ENCODE results near the gene PSMA3. TPM values are rescaled to one million over a fixed set of nuclear protein-coding genes. Genes with fewer than 3 reads are reported as not detected.

The PSMA3 gene
- total and polyA plus RNA-seq, 2 of the 8 experiments (the other 6 are each of a cell fraction or from before 2014, with no cell fraction given), result 285 to 507 TPM

- TF ChIP-seq CHD1 (IDR thresholded peaks at IDR 0.05; ENCODE audit: low read depth, low read length), result no peak
- TF ChIP-seq MAFK (IDR thresholded peaks at IDR 0.05; ENCODE audit: low read depth, low read length), result peak; percentile 42; the same call in 1 of the 2 replicates
- TF ChIP-seq ASH2L (IDR thresholded peaks at IDR 0.05; ENCODE audit: low read length), result peak; percentile 85
- no peak for TF ChIP-seq NANOG (IDR thresholded peaks at IDR 0.05; ENCODE audit: insufficient read depth, low read depth, low read length, poor library complexity, severe bottlenecking)
- peak; percentile 80 for TF ChIP-seq ATF3 (IDR thresholded peaks at IDR 0.05; ENCODE audit: insufficient read depth, low read depth, low read length)
- peak; percentile 23; the same call in 1 of the 2 replicates for TF ChIP-seq CREB1 (IDR thresholded peaks at IDR 0.05)
- TF ChIP-seq POLR2A (IDR thresholded peaks at IDR 0.05; ENCODE audit: control extremely low read depth in 1 of 2, low read depth in 2 of 2, low read length in 2 of 2), result peak; percentile 70 to 96; a peak in 2 of 3 replicates
- peak; percentile 92 for TF ChIP-seq TAF1 (IDR thresholded peaks at IDR 0.05; ENCODE audit: low read depth, low read length)
- TF ChIP-seq RNF2 (IDR thresholded peaks at IDR 0.05; ENCODE audit: borderline replicate concordance, low read depth, low read length, missing control alignments, poor library complexity, severe bottlenecking), result no peak
- no peak for TF ChIP-seq KDM1A (IDR thresholded peaks at IDR 0.05; ENCODE audit: borderline replicate concordance, low read length)
- peak in 1 of 2 experiments; percentile 12; a peak in 1 of 4 replicates for TF ChIP-seq SIN3A (conservative IDR thresholded peaks at IDR 0.05 in 1 of 2, IDR thresholded peaks at IDR 0.05 in 1 of 2; ENCODE audit: low read depth in 1 of 2, low read length in 2 of 2)
- peak; percentile 88 for TF ChIP-seq POLR2AphosphoS5 (IDR thresholded peaks at IDR 0.05; ENCODE audit: low read depth, low read length)
- no peak for TF ChIP-seq RBBP5 (IDR thresholded peaks at IDR 0.05; ENCODE audit: borderline replicate concordance, low read depth, low read length)
- no peak for TF ChIP-seq CEBPB (IDR thresholded peaks at IDR 0.05; ENCODE audit: low read depth, low read length)
- TF ChIP-seq BCL11A (IDR thresholded peaks at IDR 0.05; ENCODE audit: low read depth in 2 of 2, low read length in 2 of 2), result no peak
- no peak for TF ChIP-seq CTCF (IDR thresholded peaks at IDR 0.05; ENCODE audit: control extremely low read depth in 1 of 3, insufficient read depth in 1 of 3, low read depth in 1 of 3, low read length in 3 of 3)
- TF ChIP-seq NRF1 (IDR thresholded peaks at IDR 0.05; ENCODE audit: low read depth, low read length), result no peak
- no peak for TF ChIP-seq EGR1 (IDR thresholded peaks at IDR 0.05; ENCODE audit: borderline replicate concordance, low read depth, low read length)
- no peak for TF ChIP-seq SIRT6 (IDR thresholded peaks at IDR 0.05; ENCODE audit: low read length)
- TF ChIP-seq GTF2F1 (IDR thresholded peaks at IDR 0.05; ENCODE audit: borderline replicate concordance, low read depth, low read length), result peak; percentile 27; the same call in 1 of the 2 replicates
- TF ChIP-seq GABPA (IDR thresholded peaks at IDR 0.05; ENCODE audit: borderline replicate concordance, insufficient read depth, low read length), result peak; percentile 57; the same call in 1 of the 2 replicates
- peak; percentile 95 for TF ChIP-seq YY1 (IDR thresholded peaks at IDR 0.05; ENCODE audit: low read depth, low read length)
Measured at GRCh38 chr14:58297762-58298476, 53.3 kb downstream of the PSMA3 start (continued).
